Sigmoid colon (tissue), 7 donors: ENCODE data around the gene PLXDC1. TPM values are rescaled to one million over a fixed set of nuclear protein-coding genes. Genes with fewer than 3 reads are reported as not detected.
"Not testable (repeated sequence)": the region's sequence is repeated elsewhere in the genome, so short reads cannot be mapped to it uniquely, and the experiment has no call there.

ENCODE experiments used
- DNase-seq: peaks from one replicate; pipeline ENCODE4 v3.0.0-alpha.2; 2019
- H3K27ac ChIP-seq, 4 donors: fragments of 200-600 bp; sonication (generic); one replicate each; pipeline ENCODE4 v1.5.1; 2016 to 2019; ENCODE audit warnings: mild to moderate bottlenecking in 1 of 4
- H3K27me3 ChIP-seq, 3 donors: fragments of 200-600 bp; sonication (generic); one replicate each; pipeline ENCODE4 v1.5.1; 2019; ENCODE audit warnings: mild to moderate bottlenecking in 1 of 3
- H3K36me3 ChIP-seq, 4 donors: fragments of 200-600 bp; sonication (generic); one replicate each; pipeline ENCODE4 v1.5.1; 2016 to 2019
- H3K4me1 ChIP-seq, 4 donors: fragments of 200-600 bp; sonication (generic); one replicate each; pipeline ENCODE4 v1.5.1; 2017 to 2019
- H3K4me3 ChIP-seq, 4 donors: fragments of 200-600 bp; sonication (generic); one replicate each; pipeline ENCODE4 v1.5.1; 2017 to 2019; ENCODE audit warnings: mild to moderate bottlenecking in 2 of 4, moderate library complexity in 1 of 4
- H3K9me3 ChIP-seq, 4 donors: fragments of 200-600 bp in 3 of 4; sonication (generic) in 3 of 4; one replicate each; pipeline versions ENCODE4 v1.5.1 to v1.6.1; 2013 to 2019
- EP300 ChIP-seq, 4 donors: sonication (generic); formaldehyde crosslinking; IDR thresholded peaks; one replicate each; pipeline ENCODE4 v1.6.1; 2017; ENCODE audit warnings: antibody characterized with exemption in 4 of 4
- POLR2A ChIP-seq, 2 donors: fragments of 450-650 bp; IDR thresholded peaks; one replicate each; pipeline ENCODE4 v1.6.1; 2016; ENCODE audit warnings: antibody characterized with exemption in 2 of 2, mild to moderate bottlenecking in 2 of 2, moderate library complexity in 2 of 2
- POLR2AphosphoS5 ChIP-seq, 4 donors: sonication (generic); formaldehyde crosslinking; IDR thresholded peaks; one replicate each; pipeline ENCODE4 v1.6.1; 2017; ENCODE audit warnings: antibody characterized with exemption in 4 of 4
- WGBS, 2 donors: extraction: QIAGEN DNeasy Blood & Tissue Kit; methylation state at CpG; one replicate each; pipeline ENCODE4 v1.1.7; 2013; 5-methylcytosine and 5-hydroxymethylcytosine counted together
- intact Hi-C: fragments of 100-400 bp; cut with DNase I; formaldehyde crosslinking; loops from one replicate; pipeline ENCODE4 v1.15.1; 2023
- polyA plus RNA-seq, 3 donors: library from polyadenylated mRNA; stranded (reverse); fragments of 200-250 nt; gene quantifications; one replicate each; pipeline ENCODE4 v1.2.3, GENCODE V29; 2013
- total RNA-seq, 4 donors: library from RNA; depleted of rRNA; stranded (reverse); fragments of >200 nt; gene quantifications; one replicate each; pipeline ENCODE4 v1.1.0, GENCODE V29; 2016
- TF ChIP-seq, protein P1 (sequence below), 4 experiments: fragments of 450-650 bp in 3 of 4; fragments of 200-600 bp in 1 of 4; IDR thresholded peaks; one replicate each; pipeline ENCODE4 v1.5.1; 2016 to 2019; ENCODE audit warnings: antibody characterized with exemption in 4 of 4, mild to moderate bottlenecking in 3 of 4, moderate library complexity in 2 of 4
- donor health status: healthy with polysubstance abuse.
- donor health status: Bipolar disorder and iron deficiency.
- donor health status: healthy.

PLXDC1 gene
- total and polyA plus RNA-seq, 7 donors: 1.4 to 13.0 (median 6.2) TPM

DNA sequence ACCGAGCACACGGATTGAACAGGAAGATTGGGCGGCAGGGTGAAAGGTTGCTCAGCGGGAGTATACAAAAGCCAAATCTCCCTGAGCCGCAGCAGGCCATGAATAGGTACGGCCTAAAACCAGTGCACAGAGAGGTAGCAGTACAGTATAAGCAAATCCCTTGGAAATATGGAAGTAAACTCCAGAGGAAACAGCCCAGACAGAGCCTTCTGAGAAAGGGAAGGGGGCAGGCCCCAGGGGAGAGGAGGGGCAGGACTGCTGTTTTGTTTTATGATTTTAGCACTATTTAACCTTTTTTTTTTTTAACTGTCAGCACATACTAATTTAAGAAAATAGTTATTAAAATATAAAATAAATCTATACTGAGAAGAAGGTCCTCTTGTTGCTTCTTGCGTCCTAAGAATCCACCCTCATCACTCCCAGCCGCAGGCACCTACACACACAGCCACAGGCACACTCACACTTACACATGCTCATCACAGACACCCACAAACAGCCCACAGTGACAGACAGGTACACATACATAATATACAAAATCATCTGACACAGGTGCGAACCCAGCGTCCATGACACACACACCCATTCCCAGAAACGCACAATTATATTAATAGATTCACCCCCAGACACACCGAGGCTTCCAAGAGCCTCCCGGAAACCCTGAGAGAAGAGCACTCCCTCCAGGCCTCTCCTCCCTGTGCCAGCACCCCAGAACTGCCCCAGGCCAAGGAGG lies 12.8 kb downstream of the PLXDC1 start:
- 80 to 89% methylated on average over 13 of the region's 13 CpGs for WGBS, 2 donors
- Histone ChIP-seq H3K27ac (no peak overlapping the region), H3K36me3 (no peaks in the 10 kb centered on the region), H3K4me3 (no peak overlapping the region), H3K9me3 (no peaks in the 10 kb centered on the region), H3K4me1 (no peaks in the 10 kb centered on the region), H3K27me3 (no peaks in the 10 kb centered on the region)
- TF ChIP-seq, protein P1, sequence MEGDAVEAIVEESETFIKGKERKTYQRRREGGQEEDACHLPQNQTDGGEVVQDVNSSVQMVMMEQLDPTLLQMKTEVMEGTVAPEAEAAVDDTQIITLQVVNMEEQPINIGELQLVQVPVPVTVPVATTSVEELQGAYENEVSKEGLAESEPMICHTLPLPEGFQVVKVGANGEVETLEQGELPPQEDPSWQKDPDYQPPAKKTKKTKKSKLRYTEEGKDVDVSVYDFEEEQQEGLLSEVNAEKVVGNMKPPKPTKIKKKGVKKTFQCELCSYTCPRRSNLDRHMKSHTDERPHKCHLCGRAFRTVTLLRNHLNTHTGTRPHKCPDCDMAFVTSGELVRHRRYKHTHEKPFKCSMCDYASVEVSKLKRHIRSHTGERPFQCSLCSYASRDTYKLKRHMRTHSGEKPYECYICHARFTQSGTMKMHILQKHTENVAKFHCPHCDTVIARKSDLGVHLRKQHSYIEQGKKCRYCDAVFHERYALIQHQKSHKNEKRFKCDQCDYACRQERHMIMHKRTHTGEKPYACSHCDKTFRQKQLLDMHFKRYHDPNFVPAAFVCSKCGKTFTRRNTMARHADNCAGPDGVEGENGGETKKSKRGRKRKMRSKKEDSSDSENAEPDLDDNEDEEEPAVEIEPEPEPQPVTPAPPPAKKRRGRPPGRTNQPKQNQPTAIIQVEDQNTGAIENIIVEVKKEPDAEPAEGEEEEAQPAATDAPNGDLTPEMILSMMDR (IDR thresholded peaks at IDR 0.05): no peak
- TF ChIP-seq EP300 (IDR thresholded peaks at IDR 0.05) (no peak), POLR2AphosphoS5 (IDR thresholded peaks at IDR 0.05) (no peak), POLR2A (IDR thresholded peaks at IDR 0.05) (no peak)
- no peak for DNase-seq
- intact Hi-C loops: no loop called here

DNA sequence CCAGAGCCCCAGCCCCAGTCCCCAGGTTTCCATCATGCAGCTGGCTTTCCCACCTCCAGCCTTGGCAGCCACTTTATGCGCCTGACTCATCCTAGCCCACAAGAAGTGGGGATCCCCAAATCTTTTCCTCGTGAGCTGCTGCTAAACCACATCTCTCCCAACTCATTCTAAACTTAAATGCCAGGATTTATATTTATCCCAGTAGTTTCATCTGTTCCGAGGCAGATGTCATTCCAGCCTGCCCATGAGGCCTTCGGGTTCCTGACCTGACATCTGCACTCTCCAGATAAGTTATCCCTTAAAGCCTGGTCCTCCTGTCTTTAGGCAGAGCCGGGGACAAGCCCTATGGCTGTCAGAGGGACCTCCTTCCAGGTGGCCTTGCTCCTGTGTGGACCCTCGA lies 16.6 kb downstream of the PLXDC1 start:
- H3K27ac ChIP-seq: no peak overlapping the region
- TF ChIP-seq POLR2AphosphoS5 (IDR thresholded peaks at IDR 0.05): no peak
- TF ChIP-seq EP300 (IDR thresholded peaks at IDR 0.05): no peak
- TF ChIP-seq, protein P1 (IDR thresholded peaks at IDR 0.05): no peak
- no peak for TF ChIP-seq POLR2A (IDR thresholded peaks at IDR 0.05)
- DNase-seq: no peak
- no peaks in the 10 kb centered on the region for H3K9me3 ChIP-seq
- no peaks in the 10 kb centered on the region for H3K27me3 ChIP-seq
- no peaks in the 10 kb centered on the region for H3K4me1 ChIP-seq
- H3K4me3 ChIP-seq: no peak overlapping the region
- WGBS, 2 donors: 76 to 85% methylated on average over 6 of the region's 6 CpGs
- H3K36me3 ChIP-seq: no peaks in the 10 kb centered on the region
- intact Hi-C loops: no loop called here

DNA sequence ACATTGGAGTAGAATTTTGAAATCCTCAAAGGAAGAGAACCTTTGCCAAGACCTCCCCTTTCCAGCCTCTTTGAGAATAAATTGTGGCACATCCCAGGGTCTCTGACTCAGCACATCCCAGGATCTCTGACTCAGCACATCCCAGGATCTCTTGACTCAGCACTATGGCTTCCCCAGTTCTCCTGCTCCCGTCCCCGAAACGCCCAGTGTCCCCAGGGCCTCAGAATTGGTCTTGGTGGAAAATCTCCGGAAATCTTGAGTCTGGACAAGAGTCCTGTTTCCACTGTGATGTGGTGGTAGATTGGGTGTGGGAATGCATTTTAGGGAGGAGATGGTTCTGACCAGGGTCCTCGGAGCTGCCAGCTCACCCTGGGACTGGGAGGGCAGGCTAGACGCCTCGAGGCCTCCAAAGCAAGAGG lies 19.2 kb downstream of the PLXDC1 start:
- 82 to 84% methylated on average over 7 of the region's 7 CpGs for whole genome bisulfite sequencing, 2 donors
- H3K36me3 ChIP-seq: no peaks in the 10 kb centered on the region
- no peaks in the 10 kb centered on the region for H3K9me3 ChIP-seq
- no peaks in the 10 kb centered on the region for H3K27me3 ChIP-seq
- peak overlapping the region in 2 of 4 donors; percentile 37 to 49 for H3K27ac ChIP-seq
- no peaks in the 10 kb centered on the region for H3K4me1 ChIP-seq
- TF ChIP-seq POLR2AphosphoS5 (IDR thresholded peaks at IDR 0.05) (peak in 1 of 4 donors; percentile 11), POLR2A (IDR thresholded peaks at IDR 0.05) (no peak), EP300 (IDR thresholded peaks at IDR 0.05) (no peak)
- TF ChIP-seq, protein P1 (IDR thresholded peaks at IDR 0.05): no peak
- H3K4me3 ChIP-seq: no peak overlapping the region
- intact Hi-C loops: no loop called here
- peak; percentile 78 for DNase-seq

DNA sequence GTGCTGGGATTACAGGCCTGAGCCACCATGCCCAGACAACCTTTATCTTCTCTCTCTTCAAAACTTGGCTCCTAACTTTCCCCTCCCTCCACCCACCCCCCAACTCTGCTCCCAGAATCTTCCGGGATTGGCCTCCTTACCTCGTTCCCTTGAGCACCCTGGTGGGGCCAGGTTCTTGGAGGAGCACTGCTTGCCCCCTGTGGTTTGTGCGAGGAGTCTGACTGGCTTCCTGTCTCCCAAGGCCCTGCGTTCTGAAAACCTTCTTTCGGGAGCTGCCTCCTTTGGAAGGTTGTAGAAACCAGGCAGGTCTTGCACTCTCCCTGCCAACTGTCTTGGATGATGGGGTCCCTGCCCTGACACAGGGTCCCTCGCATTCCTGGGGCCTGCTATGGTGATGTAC lies 19.8 kb downstream of the PLXDC1 start:
- TF ChIP-seq, protein P1 (IDR thresholded peaks at IDR 0.05): no peak
- TF ChIP-seq EP300 (IDR thresholded peaks at IDR 0.05): no peak
- TF ChIP-seq POLR2AphosphoS5 (IDR thresholded peaks at IDR 0.05): no peak
- TF ChIP-seq POLR2A (IDR thresholded peaks at IDR 0.05): no peak
- Histone ChIP-seq H3K27me3 (no peaks in the 10 kb centered on the region), H3K27ac (peak overlapping the region; percentile 1 to 49 (median 26)), H3K36me3 (no peaks in the 10 kb centered on the region), H3K4me1 (no peaks in the 10 kb centered on the region), H3K4me3 (no peak overlapping the region), H3K9me3 (no peaks in the 10 kb centered on the region)
- WGBS, 2 donors: 71 to 75% methylated on average over 6 of the region's 6 CpGs
- DNase-seq: no peak
- intact Hi-C loops: no loop called here

DNA sequence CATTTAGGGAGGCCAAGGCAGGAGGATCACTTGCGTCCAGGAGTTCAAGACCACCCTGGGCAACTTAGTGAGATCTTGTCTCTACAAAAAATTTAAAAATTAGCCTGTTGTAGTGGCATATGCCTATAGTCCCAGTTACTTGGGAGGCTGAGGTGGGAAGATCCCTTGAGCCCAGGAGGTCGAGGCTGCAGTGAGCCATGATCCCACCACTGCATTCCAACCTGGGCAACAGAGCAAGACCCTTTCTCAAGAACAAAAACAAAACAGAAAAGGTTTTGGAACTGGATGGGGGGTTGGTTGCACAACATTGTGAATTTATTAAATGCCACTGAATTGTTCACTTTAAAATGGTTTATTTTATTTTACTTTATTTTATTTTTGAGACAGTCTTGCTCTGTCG lies 21.2 kb downstream of the PLXDC1 start:
- DNase-seq: no peak
- intact Hi-C loops: no loop called here
- H3K9me3 ChIP-seq: no peaks in the 10 kb centered on the region
- TF ChIP-seq POLR2A (IDR thresholded peaks at IDR 0.05): no peak
- no peak for TF ChIP-seq POLR2AphosphoS5 (IDR thresholded peaks at IDR 0.05)
- no peak for TF ChIP-seq EP300 (IDR thresholded peaks at IDR 0.05)
- TF ChIP-seq, protein P1 (IDR thresholded peaks at IDR 0.05): no peak
- no peak overlapping the region for H3K4me3 ChIP-seq
- H3K36me3 ChIP-seq: no peaks in the 10 kb centered on the region
- H3K4me1 ChIP-seq: no peaks in the 10 kb centered on the region
- WGBS, 2 donors: 82 to 88% methylated on average over 3 of the region's 3 CpGs
- no peaks in the 10 kb centered on the region for H3K27me3 ChIP-seq
- H3K27ac ChIP-seq: no peak overlapping the region

DNA sequence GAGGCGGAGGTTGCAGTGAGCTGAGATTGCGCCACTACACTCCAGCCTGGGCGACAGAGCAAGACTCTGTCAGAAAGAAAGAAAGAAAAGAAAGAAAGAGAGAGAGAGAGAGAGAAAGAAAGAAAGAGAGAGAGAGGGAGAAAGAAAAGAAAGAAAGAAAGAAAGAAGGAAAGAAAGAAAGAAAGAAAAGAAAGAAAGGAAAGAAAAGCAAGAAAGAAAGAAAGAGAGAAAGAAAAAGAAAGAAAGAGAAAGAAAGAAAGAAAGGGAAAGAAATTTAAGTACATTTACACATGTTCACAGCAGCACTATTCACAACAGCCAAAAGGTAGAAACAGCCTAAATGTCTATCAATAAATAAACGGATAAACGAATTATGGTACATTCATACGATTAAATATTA lies 21.9 kb downstream of the PLXDC1 start:
- DNase-seq, H3K4me3 ChIP-seq, H3K27me3 ChIP-seq, H3K27ac ChIP-seq, H3K9me3 ChIP-seq, H3K36me3 ChIP-seq, intact Hi-C loops, H3K4me1 ChIP-seq: not testable (repeated sequence)
- 68 to 86% methylated on average over 6 of the region's 6 CpGs for WGBS, 2 donors
